GM23338 (cell line): ENCODE data around the gene PLEKHM2.

Experiments
- EZH2 ChIP-seq: fragments of 200-600 bp; sonication (generic); IDR thresholded peaks from one replicate; pipeline ENCODE4 v1.8.0; 2017; ENCODE audit warnings: antibody characterized with exemption, mild to moderate bottlenecking, low read depth; ENCODE audit not compliant: unreplicated experiment
- EZH2phosphoT487 ChIP-seq: fragments of 200-600 bp; sonication (generic); IDR thresholded peaks from one replicate; pipeline ENCODE4 v1.8.1; 2018; ENCODE audit warnings: antibody characterized with exemption; ENCODE audit not compliant: unreplicated experiment
- POLR2AphosphoS5 ChIP-seq: IDR thresholded peaks from 2 replicates; pipeline ENCODE4 v1.6.1; 2016; ENCODE audit warnings: antibody characterized with exemption, low read depth
- TF ChIP-seq, protein P1 (sequence below), 2 experiments: fragments of 200-600 bp in 1 of 2; sonication (generic) in 1 of 2; conservative IDR thresholded peaks; 2 replicates each; pipeline versions ENCODE4 v1.5.1 to v1.6.1; 2016 to 2017; ENCODE audit warnings: antibody characterized with exemption in 2 of 2, low read depth in 2 of 2, mild to moderate bottlenecking in 2 of 2, moderate library complexity in 1 of 2

DNA sequence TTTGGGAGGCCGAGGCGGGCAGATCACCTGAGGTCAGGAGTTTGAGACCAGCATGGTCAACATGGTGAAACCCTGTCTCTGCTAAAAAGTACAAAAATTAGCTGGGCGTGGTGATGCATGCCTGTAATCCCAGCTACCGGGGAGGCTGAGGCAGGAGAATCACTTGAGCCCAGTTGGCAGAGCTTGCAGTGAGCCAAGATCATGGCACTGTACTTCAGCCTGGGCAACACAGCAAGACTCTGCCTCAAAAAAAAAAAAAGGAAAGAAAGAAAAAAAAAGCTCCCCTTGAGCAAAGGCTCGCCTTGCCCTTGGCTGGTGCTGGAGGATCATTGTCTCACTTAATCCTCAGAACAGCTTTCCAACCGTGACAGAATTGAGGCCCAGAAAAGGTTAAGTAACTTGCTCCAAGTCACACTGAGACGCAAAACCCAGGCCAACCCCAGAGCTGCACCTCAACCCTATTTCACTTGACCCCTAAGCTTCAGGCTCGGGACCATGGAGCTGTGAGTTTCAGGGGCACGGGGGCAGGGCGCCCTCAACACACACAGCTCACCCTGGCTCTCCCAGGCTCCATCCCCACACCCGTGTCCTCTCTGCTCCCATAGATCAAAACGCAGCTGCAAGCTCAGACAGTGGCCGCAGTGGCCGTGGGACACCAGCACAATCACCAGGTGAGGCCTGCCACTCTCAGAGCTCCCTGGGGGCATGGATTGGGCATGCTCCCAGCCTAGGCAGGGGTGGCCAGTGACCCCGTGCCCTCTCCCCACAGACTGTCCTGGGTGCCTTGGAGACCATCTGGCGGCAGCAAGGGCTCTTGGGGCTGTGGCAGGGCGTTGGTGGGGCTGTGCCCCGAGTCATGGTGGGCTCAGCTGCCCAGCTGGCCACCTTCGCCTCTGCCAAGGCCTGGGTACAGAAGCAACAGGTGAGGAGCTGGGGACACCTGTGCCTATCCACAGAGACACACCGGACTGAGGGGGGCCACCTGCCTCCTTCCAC, 53.5 kb downstream of the PLEKHM2 start:
- TF ChIP-seq EZH2 (no peak), EZH2phosphoT487 (no peak), POLR2AphosphoS5 (no peak)
- TF ChIP-seq, protein P1, sequence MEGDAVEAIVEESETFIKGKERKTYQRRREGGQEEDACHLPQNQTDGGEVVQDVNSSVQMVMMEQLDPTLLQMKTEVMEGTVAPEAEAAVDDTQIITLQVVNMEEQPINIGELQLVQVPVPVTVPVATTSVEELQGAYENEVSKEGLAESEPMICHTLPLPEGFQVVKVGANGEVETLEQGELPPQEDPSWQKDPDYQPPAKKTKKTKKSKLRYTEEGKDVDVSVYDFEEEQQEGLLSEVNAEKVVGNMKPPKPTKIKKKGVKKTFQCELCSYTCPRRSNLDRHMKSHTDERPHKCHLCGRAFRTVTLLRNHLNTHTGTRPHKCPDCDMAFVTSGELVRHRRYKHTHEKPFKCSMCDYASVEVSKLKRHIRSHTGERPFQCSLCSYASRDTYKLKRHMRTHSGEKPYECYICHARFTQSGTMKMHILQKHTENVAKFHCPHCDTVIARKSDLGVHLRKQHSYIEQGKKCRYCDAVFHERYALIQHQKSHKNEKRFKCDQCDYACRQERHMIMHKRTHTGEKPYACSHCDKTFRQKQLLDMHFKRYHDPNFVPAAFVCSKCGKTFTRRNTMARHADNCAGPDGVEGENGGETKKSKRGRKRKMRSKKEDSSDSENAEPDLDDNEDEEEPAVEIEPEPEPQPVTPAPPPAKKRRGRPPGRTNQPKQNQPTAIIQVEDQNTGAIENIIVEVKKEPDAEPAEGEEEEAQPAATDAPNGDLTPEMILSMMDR (conservative IDR thresholded peaks at IDR 0.05; ENCODE audit: low read depth in 2 of 2): no peak
